ENCODE data around the gene PCDHGA3.
"Not testable (repeated sequence)": the region's sequence is repeated elsewhere in the genome, so short reads cannot be mapped to it uniquely, and the experiment has no call there.

Gene PCDHGA3

GRCh38 chr5:141343242-141343952 lies at the start of gene PCDHGA3:
PCDHGA3 (plus strand) TSS chr5:141343829; CDS start chr5:141344034, 205 bp downstream.
- DNase-seq, result no peak

GRCh38 chr5:141298376-141298775 lies 45.3 kb upstream of the PCDHGA3 start:
- no peak for DNase-seq

- no peak for DNase-seq
Measured at GRCh38 chr5:141303756-141304155, 39.9 kb upstream of the PCDHGA3 start, which contains the start of gene SLC25A2. SLC25A2 (minus strand) TSS chr5:141304049; CDS start chr5:141303865, 184 bp downstream.

GRCh38 chr5:141306630-141307029 lies 37.0 kb upstream of the PCDHGA3 start:
- DNase-seq, result no peak

GRCh38 chr5:141313711-141314110 lies 29.9 kb upstream of the PCDHGA3 start:
- DNase-seq, result no peak

- not testable (repeated sequence) for DNase-seq
Measured at GRCh38 chr5:141316963-141317362, 26.7 kb upstream of the PCDHGA3 start.

GRCh38 chr5:141319202-141319601 lies 24.4 kb upstream of the PCDHGA3 start:
- DNase-seq, result no peak

GRCh38 chr5:141319699-141320098 lies 23.9 kb upstream of the PCDHGA3 start:
- DNase-seq, result no peak

GRCh38 chr5:141320225-141321169 lies 23.1 kb upstream of the PCDHGA3 start, which contains the start of gene TAF7:
TAF7 (minus strand) TSS chr5:141320784; CDS start chr5:141320044, 740 bp downstream.
- DNase-seq, result peak; percentile 59

- no peak for DNase-seq
Measured at GRCh38 chr5:141322261-141322660, 21.4 kb upstream of the PCDHGA3 start.

- DNase-seq, result peak; percentile 63
Measured at GRCh38 chr5:141326088-141326854, 17.4 kb upstream of the PCDHGA3 start.

GRCh38 chr5:141328231-141328630 lies 15.4 kb upstream of the PCDHGA3 start:
- no peak for DNase-seq

GRCh38 chr5:141330299-141331080 lies 13.1 kb upstream of the PCDHGA3 start, which contains the start of gene PCDHGA1:
PCDHGA1 (plus strand) TSS chr5:141330514.
- DNase-seq, result no peak

GRCh38 chr5:141332571-141332970 lies 11.1 kb upstream of the PCDHGA3 start:
- DNase-seq, result not testable (repeated sequence)

- no peak for DNase-seq
Measured at GRCh38 chr5:141338538-141339306, 4.9 kb upstream of the PCDHGA3 start, which contains the start of gene PCDHGA2. PCDHGA2 (plus strand) TSS chr5:141338760.

GRCh38 chr5:141340781-141341354 lies 2.8 kb upstream of the PCDHGA3 start:
- DNase-seq, result not testable (repeated sequence)

- no peak for DNase-seq
Measured at GRCh38 chr5:141342773-141343172, 856 bp upstream of the PCDHGA3 start.

GRCh38 chr5:141343953-141344463 lies 379 bp downstream of the PCDHGA3 start:
- no peak for DNase-seq

GRCh38 chr5:141345327-141345726 lies 1.7 kb downstream of the PCDHGA3 start:
- DNase-seq, result no peak

- DNase-seq, result not testable (repeated sequence)
Measured at GRCh38 chr5:141346017-141346416, 2.4 kb downstream of the PCDHGA3 start.

All from DMS79 treated with DMSO at 0.1 percent for 48 hours (cell line).